K562 treated with DMSO at 1 percent for 48 hours (cell line): ENCODE results near the gene FUZ. TPM values are rescaled to one million over a fixed set of nuclear protein-coding genes. Genes with fewer than 3 reads are reported as not detected.

ENCODE experiments used
- total RNA-seq: library from RNA; unstranded; fragments of 300-600 nt; gene quantifications from 2 replicates; pipeline ENCODE4 v1.2.3, GENCODE V29; 2022; ENCODE audit warnings: low replicate concordance; ENCODE audit errors: extremely low read depth

Gene FUZ
- not detected in 2 replicates for total RNA-seq

GRCh38 chr19:49812997-49813861 is at the start of gene FUZ:
TSS of gene FUZ (minus strand) at chr19:49813292. CDS start at chr19:49813106, 186 bp downstream.

DNA sequence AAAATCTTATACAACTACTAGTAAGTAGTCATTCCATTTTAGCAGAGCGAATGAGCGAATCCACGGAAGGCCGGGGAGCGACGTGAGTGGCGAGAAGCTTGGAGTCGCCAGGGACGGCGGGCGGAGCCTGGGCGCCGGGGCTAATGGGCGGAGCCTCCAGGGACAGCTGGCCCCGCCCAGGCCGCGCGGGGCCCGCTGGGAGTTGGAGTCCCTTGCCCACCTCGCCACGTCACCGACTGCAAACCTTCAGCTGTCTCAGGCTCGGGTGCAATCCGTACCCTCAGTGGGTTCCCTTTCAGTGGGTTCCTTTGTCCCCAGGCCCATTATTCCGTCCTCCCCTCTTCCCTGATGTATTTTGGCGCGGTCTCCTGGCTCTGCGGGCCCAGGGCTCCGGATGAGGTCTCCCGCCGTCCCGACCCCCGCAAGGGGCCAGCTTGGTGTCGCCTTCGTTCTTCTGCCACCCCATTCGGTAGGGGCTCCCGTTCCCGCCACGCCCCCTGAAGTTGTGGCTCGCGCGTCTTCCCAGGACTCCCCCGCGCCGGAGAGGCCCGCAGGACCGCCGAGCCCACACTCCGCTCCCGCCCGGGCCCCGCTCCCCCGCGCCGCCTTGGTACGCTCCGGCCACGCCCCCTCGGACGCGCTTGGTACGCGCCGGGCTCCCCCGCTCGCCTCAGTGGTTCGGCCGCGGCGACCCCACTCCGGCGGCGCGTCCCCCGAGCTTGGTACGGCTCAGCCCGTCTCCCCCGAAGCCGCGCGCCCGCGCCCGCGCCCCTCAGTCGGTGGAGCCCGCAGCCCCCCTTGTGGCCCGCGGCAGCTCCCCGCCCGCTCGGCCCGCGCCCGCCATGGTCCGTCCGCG is 37.6 kb upstream of the FUZ start, which contains the start of gene PTOV1:
TSS of gene PTOV1 (plus strand) at position 673 of the 856 bp plus-strand sequence.

GRCh38 chr19:49817964-49818648 is 5.0 kb upstream of the FUZ start, which contains the start of gene MED25:
TSS of gene MED25 (plus strand) at chr19:49818289. CDS start at chr19:49818342, 53 bp downstream.

GRCh38 chr19:49766930-49767299 is 46.2 kb downstream of the FUZ start, which contains the start of gene AP2A1:
TSS of gene AP2A1 (plus strand) at chr19:49767001. CDS start at chr19:49767134, 133 bp downstream.

DNA sequence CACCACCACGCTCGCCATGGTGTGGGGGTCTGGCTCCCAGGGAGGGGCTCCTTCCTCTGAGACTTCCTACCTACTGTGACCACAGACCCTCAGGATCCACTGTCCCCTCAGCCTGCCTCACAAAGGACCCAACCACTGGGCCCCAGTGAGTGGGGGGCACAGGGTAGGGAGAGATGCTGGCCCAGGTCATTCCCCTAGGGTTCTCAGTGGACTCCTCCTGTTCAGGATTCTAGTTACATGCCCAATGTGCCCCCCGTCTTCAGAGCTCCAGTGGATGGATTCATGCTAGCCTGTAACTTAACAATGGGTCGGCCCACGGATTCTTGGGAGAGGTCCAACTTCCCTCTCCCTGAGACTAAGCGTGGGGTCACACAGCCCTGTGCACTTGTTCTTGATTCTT is 49.9 kb downstream of the FUZ start, which contains the start of gene TSKS:
TSS of gene TSKS (minus strand) at position 77 of the 400 bp plus-strand sequence. CDS start at position 18, 59 bp downstream.

Other genes with a start within 250 kb of the FUZ start
- gene NOSIP, start 232.7 kb downstream of the FUZ start, total RNA-seq: 906 TPM in 1 of 2 replicates, not detected in the other
- not detected in 2 replicates for gene PRRG2, start 232.0 kb downstream of the FUZ start, total RNA-seq
- gene PRR12, start 222.1 kb downstream of the FUZ start, total RNA-seq: not detected in 2 replicates
- not detected in 2 replicates for gene RRAS, start 173.1 kb downstream of the FUZ start, total RNA-seq
- gene SCAF1, start 171.1 kb downstream of the FUZ start, total RNA-seq: not detected in 2 replicates
- not detected in 2 replicates for gene IRF3, start 147.4 kb downstream of the FUZ start, total RNA-seq
- gene BCL2L12, start 147.4 kb downstream of the FUZ start, total RNA-seq: not detected in 2 replicates
- not detected in 2 replicates for gene PRMT1, start 136.0 kb downstream of the FUZ start, total RNA-seq
- not detected in 2 replicates for gene ADM5, start 123.7 kb downstream of the FUZ start, total RNA-seq
- not detected in 2 replicates for gene CPT1C, start 122.2 kb downstream of the FUZ start, total RNA-seq
- not detected in 2 replicates for gene TSKS, start 50.0 kb downstream of the FUZ start, total RNA-seq
- gene AP2A1, start 46.3 kb downstream of the FUZ start, total RNA-seq: 113 TPM in 1 of 2 replicates, not detected in the other
- gene MED25, start 5.0 kb upstream of the FUZ start, total RNA-seq: not detected in 2 replicates
- not detected in 2 replicates for gene PTOV1, start 37.9 kb upstream of the FUZ start, total RNA-seq
- not detected in 2 replicates for gene PNKP, start 54.3 kb upstream of the FUZ start, total RNA-seq
- not detected in 2 replicates for gene AKT1S1, start 64.1 kb upstream of the FUZ start, total RNA-seq
- gene TBC1D17, start 64.4 kb upstream of the FUZ start, total RNA-seq: not detected in 2 replicates
- not detected in 2 replicates for gene IL4I1, start 83.6 kb upstream of the FUZ start, total RNA-seq
- gene ATF5, start 115.9 kb upstream of the FUZ start, total RNA-seq: 1,304 TPM in 1 of 2 replicates, not detected in the other
- gene NUP62, start 116.2 kb upstream of the FUZ start, total RNA-seq: not detected in 2 replicates
- not detected in 2 replicates for gene SIGLEC11, start 147.9 kb upstream of the FUZ start, total RNA-seq
- gene VRK3, start 212.1 kb upstream of the FUZ start, total RNA-seq: not detected in 2 replicates
- not detected in 2 replicates for gene ZNF473, start 212.7 kb upstream of the FUZ start, total RNA-seq